HUES48 (cell line): ENCODE data around the gene G3BP1.

ENCODE experiments used
- H3K27ac ChIP-seq: one replicate; pipeline ENCODE4 v1.7.0; 2013; ENCODE audit warnings: low read depth, low read length, inconsistent platforms
- H3K27me3 ChIP-seq: 2 replicates; pipeline ENCODE4 v1.6.1; 2013; ENCODE audit warnings: mild to moderate bottlenecking, low read length; ENCODE audit not compliant: control insufficient read depth, insufficient read depth
- H3K36me3 ChIP-seq: 2 replicates; pipeline ENCODE4 v1.6.1; 2013; ENCODE audit warnings: low read length; ENCODE audit not compliant: control insufficient read depth, insufficient read depth
- H3K4me1 ChIP-seq: 2 replicates; pipeline ENCODE4 v1.6.1; 2013; ENCODE audit warnings: mild to moderate bottlenecking, low read length; ENCODE audit not compliant: control insufficient read depth, insufficient read depth
- H3K4me3 ChIP-seq: 2 replicates; pipeline ENCODE4 v1.5.1; 2013; ENCODE audit warnings: mild to moderate bottlenecking, low read depth, low read length
- H3K9ac ChIP-seq: 2 replicates; pipeline ENCODE4 v1.6.1; 2013; ENCODE audit warnings: mild to moderate bottlenecking, low read depth, low read length, moderate library complexity
- H3K9me3 ChIP-seq: 2 replicates; pipeline ENCODE4 v1.6.1; 2013; ENCODE audit warnings: low read length; ENCODE audit not compliant: control insufficient read depth, insufficient read depth

G3BP1 gene

DNA sequence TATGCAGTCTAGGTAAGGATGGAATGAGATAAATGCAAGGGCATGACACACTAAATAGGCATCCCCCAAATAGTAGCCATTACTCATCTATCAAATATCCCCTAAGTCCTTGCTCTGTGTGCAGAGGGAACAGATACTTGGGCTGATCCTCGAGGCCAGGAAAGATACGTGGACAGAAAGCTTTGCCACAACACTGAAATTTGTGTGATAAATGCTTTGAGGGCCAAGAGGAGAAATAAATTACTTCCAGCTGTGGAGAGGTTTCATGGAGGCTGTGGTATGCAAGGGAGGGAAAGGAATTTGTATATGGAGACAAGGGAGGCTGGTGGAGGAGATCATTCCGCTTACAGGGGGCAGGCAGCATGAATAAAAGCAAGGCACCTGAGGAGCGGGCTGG is 31.8 kb upstream of the G3BP1 start:
- Histone ChIP-seq H3K4me1 (peaks cover 18% of the 10 kb centered on the region), H3K4me3 (peak overlapping the region; percentile 16), H3K27me3 (no peaks in the 10 kb centered on the region), H3K27ac (peak overlapping the region; percentile 92), H3K9ac (peak overlapping the region; percentile 60), H3K36me3 (0 out of 2 replicates have a peak, but pooled peaks cover 4% of the 10 kb centered on the region), H3K9me3 (no peaks in the 10 kb centered on the region)

DNA sequence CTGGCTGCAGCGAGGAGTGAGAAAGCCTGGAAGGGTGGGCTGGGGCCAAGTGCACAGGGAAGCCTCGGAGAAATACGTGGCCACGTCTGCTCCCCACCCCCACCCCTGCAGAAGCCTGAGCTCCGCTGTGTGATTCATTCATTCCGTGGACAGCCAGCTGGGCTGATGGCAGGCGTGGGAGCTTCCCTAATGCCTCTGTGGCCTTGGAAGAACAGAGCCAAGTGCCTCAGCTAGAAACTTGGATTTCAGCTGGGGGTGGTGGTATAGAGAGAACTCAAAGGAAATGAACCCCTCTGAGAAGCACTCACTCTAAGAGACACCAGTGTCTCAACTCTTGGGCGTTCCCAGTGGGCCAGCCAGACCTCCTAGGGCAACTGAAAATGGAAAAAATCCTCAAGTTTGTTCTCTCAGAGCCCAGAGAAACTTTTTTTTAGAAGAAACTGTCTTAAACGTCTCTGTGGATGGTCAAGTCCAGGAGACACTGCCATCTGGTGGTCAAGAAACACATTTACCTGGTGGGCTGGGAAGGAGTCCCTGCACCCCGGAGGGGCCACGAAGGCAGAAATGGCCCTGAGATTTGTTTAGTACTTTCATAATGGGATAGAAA is 31.3 kb upstream of the G3BP1 start:
- peaks cover 9% of the 10 kb centered on the region for H3K36me3 ChIP-seq
- peaks cover 18% of the 10 kb centered on the region for H3K4me1 ChIP-seq
- H3K27ac ChIP-seq = peak overlapping the region; percentile 92
- H3K27me3 ChIP-seq = no peaks in the 10 kb centered on the region
- peak overlapping the region; percentile 60 for H3K9ac ChIP-seq
- no peaks in the 10 kb centered on the region for H3K9me3 ChIP-seq
- peak overlapping the region; percentile 16 for H3K4me3 ChIP-seq

DNA sequence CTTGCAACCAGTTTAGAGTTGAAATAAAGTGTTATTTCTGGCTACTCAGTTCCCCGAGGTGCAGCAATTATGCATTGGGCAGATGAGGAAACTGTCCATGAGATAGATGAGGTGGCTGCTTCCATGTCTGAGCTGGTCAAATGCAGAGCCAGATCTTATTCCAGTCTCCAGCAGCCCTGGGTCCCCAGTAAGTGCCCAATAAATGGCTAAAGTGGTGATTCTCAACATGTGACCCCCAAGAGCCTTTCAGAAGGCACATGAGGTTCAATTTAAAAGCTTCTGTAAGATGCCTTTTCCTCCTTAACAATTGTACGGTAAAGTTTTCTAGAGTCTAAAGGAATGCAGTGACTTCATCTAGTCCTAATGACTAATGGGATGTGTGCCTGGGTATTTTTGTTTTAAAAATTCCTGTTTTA is 30.8 kb upstream of the G3BP1 start:
- Histone ChIP-seq H3K27ac (no peak overlapping the region), H3K4me1 (peaks cover 18% of the 10 kb centered on the region), H3K9me3 (no peaks in the 10 kb centered on the region), H3K4me3 (no peak overlapping the region), H3K27me3 (no peaks in the 10 kb centered on the region), H3K9ac (no peak overlapping the region), H3K36me3 (peaks cover 14% of the 10 kb centered on the region)

DNA sequence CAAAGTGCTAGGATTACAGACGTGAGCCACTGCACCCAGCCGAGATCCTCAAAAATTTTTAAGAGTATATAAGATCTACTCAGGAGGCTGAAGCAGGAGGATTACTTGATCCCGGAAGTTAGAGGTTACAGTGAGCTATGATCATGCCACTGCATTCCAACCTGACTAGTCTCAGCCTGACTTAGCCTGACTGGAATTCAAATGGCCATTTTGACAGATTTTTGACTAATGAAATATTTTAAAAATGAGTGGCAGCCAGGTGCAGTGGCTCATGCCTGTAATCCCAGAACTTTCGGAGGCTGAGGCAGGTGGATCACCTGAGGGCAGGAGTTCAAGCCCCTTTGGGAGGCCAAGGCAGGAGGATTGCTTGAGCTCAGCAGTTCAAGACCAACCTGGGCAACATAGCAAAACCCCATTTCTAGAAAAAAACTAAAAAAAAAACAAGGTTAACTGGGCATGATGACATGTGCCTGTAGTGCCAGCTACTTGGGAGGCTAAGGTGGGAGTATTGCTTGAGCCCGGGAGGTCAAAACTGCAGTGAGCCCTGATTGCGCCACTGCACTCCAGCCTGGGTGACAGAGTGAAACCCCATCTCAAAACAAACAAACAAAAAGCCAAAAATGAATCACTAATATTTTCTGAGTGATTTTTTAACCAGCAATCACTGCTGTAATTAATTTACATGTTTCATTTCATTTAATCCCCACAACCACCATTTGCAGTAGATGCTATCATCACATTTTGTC is 29.9 kb upstream of the G3BP1 start:
- no peak overlapping the region for H3K9ac ChIP-seq
- peaks cover 18% of the 10 kb centered on the region for H3K36me3 ChIP-seq
- H3K4me3 ChIP-seq = no peak overlapping the region
- H3K4me1 ChIP-seq = peaks cover 18% of the 10 kb centered on the region
- H3K9me3 ChIP-seq = no peaks in the 10 kb centered on the region
- H3K27me3 ChIP-seq = no peaks in the 10 kb centered on the region
- no peak overlapping the region for H3K27ac ChIP-seq

DNA sequence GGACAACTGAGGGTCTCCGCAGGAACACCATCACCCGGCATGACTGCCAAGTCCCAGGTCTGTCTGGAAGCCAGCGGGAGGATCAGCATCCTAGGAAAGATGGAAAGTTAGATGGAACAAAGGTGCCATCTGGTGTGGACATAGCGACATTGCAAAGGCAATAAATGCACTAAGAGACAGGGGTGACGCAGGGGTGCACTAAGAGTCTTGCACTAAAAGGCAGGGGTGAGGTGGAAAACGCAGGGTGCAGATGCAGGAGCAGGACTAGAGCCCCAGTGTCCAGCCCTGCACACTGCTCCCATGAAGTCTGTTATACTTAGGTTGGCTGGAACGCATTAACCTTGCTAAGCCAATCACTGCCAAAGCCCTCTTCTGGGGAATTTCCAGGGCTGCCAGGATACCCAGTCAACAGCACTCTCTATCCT is 28.9 kb upstream of the G3BP1 start:
- Histone ChIP-seq H3K4me3 (no peak overlapping the region), H3K27me3 (no peaks in the 10 kb centered on the region), H3K9me3 (no peaks in the 10 kb centered on the region), H3K27ac (no peak overlapping the region), H3K36me3 (peaks cover 18% of the 10 kb centered on the region), H3K4me1 (peaks cover 18% of the 10 kb centered on the region), H3K9ac (no peak overlapping the region)

DNA sequence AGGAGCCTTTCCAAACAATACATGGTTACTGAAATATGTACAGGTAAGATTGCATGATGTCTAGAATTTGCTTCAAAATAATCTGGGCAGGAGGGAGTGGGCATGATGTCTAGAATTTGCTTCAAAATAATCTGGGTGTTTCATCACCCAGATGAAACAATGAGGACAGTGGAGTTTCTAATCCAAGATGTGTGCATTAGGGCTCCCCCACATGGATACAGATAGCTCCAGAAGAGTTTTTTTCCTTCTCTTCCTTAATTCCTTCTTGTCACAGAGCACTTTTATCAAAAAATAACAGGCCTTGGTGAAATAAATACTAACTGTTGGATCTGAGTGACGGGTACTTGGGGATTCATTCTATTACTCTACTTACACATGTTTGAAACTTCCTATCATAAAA is 28.2 kb upstream of the G3BP1 start:
- H3K27ac ChIP-seq = no peak overlapping the region

DNA sequence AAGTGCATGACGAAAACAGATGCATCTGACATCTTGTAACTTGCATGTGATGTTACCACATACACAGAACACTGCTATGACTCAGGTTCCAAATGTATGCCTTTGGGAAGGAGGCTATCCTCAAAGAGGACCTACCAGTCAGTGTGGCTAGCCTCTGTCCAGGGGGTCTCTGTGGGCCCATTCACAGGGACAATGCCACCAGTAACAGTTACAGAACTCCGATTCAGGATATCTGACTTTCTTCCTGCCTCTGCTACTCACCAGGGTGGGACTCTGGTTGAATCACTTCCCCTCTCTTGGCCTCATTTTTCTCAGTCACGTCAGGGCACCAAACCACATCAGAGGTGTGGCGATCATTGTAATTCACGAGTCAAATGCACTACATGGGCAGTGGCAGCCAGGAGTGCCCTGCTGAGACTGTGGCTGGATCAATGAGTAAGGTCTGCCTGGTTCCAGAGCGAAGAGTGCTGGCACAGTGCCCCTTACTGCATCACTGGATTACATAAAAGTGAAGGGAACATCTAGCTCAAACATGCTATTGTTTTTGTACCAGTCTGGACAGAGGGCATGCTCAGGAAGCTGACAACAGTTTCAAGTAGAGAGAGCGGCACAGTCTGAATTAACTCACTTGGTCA is 26.6 kb upstream of the G3BP1 start:
- H3K9me3 ChIP-seq = no peaks in the 10 kb centered on the region
- H3K36me3 ChIP-seq = peaks cover 18% of the 10 kb centered on the region
- no peak overlapping the region for H3K9ac ChIP-seq
- no peak overlapping the region for H3K4me3 ChIP-seq
- no peak overlapping the region for H3K27ac ChIP-seq
- no peaks in the 10 kb centered on the region for H3K27me3 ChIP-seq
- peaks cover 9% of the 10 kb centered on the region for H3K4me1 ChIP-seq

More for the DNA sequence above, 28.2 kb upstream of the G3BP1 start:
- Histone ChIP-seq H3K9ac (no peak overlapping the region), H3K4me1 (peaks cover 18% of the 10 kb centered on the region), H3K27me3 (no peaks in the 10 kb centered on the region), H3K4me3 (no peak overlapping the region), H3K36me3 (peaks cover 18% of the 10 kb centered on the region), H3K9me3 (no peaks in the 10 kb centered on the region)

DNA sequence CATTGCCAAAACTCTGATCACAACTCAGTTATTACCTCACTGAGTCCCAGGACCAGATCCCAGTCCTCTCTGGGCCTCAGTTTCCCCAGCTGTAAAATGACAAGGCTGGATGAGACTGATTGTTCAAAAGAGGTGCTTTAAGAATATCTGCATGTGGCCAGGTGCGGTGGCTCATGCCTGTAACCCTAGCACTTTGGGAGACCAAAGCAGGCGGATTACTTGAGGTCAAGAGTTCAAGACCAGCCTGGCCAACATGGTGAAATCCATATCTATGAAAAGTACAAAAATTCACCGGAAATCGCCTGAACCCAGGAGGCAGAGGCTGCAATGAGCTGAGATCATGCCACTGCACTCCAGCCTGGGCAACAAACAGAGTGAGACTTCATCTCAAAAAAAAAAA is 21.6 kb upstream of the G3BP1 start:
- H3K27me3 ChIP-seq = no peaks in the 10 kb centered on the region
- H3K9ac ChIP-seq = no peak overlapping the region
- no peaks in the 10 kb centered on the region for H3K9me3 ChIP-seq
- H3K4me1 ChIP-seq = peaks cover 2% of the 10 kb centered on the region; the same call in 1 of the 2 replicates
- no peak overlapping the region for H3K4me3 ChIP-seq
- no peak overlapping the region for H3K27ac ChIP-seq
- H3K36me3 ChIP-seq = peaks cover 17% of the 10 kb centered on the region

- Histone ChIP-seq H3K4me1 (peaks cover 8% of the 10 kb centered on the region; the same call in 1 of the 2 replicates), H3K27me3 (no peaks in the 10 kb centered on the region), H3K36me3 (peaks cover 8% of the 10 kb centered on the region), H3K9ac (no peak overlapping the region), H3K9me3 (no peaks in the 10 kb centered on the region), H3K27ac (no peak overlapping the region), H3K4me3 (no peak overlapping the region)
Observed at GRCh38 chr5:151751091-151751490, 20.7 kb upstream of the G3BP1 start.

DNA sequence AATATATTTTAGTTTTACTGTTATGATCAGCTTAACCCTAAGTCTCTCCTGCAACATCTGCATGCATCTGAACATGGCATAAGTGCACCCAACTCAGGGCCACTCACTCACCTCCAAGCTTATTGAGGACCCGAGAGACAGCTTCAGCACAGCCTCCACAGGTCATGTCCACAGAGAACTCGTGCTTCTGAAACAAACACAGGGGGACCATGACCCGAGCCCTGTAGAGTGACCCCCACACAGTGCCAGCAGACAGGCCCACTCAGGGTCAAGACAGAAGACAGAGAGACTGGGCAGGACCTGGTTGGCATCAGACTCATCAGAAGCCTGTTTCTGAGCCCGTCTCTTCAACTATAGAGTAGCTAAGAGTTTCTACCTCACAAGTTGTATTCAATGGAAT is 20.2 kb upstream of the G3BP1 start:
- peaks cover 8% of the 10 kb centered on the region; the same call in 1 of the 2 replicates for H3K4me1 ChIP-seq
- H3K4me3 ChIP-seq = no peak overlapping the region

DNA sequence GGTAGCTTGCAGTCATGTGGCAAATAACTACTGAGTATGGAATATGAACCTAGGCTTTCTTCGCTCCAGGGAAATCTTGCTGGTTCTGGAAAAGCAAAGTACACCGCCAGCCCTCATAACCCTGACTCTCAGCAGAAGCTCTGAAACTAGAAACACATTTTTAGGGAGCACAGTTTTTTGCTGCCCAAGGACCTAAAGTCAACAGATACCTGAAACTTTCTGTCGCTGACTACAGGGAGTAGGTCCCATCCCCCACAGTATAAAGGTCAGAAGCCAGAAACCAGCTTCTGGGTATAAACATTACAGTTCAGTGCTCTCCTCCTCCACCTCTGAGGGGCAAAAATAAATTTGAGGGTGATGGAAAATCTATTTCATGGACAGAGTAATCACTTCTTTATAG is 16.4 kb upstream of the G3BP1 start:
- no peaks in the 10 kb centered on the region for H3K27me3 ChIP-seq
- H3K9ac ChIP-seq = no peak overlapping the region
- H3K4me1 ChIP-seq = peaks cover 26% of the 10 kb centered on the region
- H3K36me3 ChIP-seq = peaks cover 5% of the 10 kb centered on the region
- H3K9me3 ChIP-seq = no peaks in the 10 kb centered on the region
- no peak overlapping the region for H3K4me3 ChIP-seq
- H3K27ac ChIP-seq = peak overlapping the region; percentile 26

More for the DNA sequence above, 20.2 kb upstream of the G3BP1 start:
- no peaks in the 10 kb centered on the region for H3K9me3 ChIP-seq
- peaks cover 5% of the 10 kb centered on the region for H3K36me3 ChIP-seq
- H3K27ac ChIP-seq = no peak overlapping the region
- H3K27me3 ChIP-seq = no peaks in the 10 kb centered on the region
- H3K9ac ChIP-seq = no peak overlapping the region
